ENCODE data around the gene NOS1AP. TPM values are rescaled to one million over a fixed set of nuclear protein-coding genes. Genes with fewer than 3 reads are reported as not detected.

Gene NOS1AP
- total RNA-seq, 1 donor from 2014 or later = 0.20 TPM

DNA sequence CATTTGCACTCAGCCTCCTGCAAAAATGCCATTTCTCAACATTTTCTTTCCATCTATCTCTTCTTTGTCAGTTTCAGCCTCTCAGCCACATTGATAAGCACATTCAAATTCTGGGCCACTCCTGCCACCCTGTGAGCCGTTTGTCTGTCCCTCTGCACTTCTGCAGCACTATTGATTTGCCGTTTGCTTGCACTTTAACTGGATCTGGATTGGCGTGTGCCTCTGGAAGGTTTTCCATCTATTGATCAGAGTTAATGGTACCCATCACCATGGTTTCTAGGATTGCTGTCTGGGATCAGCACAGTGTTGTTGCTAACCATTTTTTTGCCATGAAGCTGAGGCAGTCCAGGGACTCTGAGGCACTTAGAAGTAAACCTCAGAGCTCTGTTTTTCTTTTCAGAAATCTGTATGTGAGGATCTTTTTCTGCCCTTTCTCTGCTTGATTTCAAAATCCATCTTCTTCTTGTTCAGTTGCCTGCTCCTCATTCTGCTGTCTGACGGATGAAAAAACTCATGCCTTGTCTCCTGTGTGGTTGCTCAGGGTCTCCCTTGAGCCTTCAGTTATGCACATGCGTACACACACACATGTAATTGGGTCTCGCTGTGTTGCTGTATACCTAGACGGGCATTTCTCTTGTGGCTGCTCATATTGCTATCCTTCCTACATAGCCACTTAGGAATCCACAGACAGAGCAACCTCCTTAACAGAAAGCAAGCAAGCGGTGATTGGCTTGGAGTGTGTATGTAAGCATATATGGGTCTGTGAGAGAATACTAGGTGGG lies 67.9 kb downstream of the NOS1AP start:
- DNase-seq (ENCODE audit: low read depth in 2 of 2) = no peak

DNA sequence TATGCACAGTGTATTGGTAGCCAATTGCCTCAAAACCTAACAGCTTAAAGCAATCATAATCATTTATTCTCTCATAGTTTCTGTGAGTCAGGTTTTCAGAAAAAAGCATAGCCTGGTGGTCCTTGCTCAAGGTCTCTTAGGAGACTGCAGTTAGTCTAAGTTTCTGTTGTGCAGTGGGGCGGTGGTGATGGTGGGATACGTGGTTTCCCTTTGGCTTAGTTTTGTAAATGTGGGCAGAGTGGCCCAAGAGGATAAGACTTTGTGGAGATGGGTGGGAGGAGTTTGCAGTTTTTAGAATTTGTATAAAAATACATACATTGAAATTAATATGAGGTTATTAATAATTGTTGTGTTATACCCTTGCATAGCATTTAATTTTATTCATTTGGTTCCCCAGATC lies 68.6 kb downstream of the NOS1AP start:
- no peak for DNase-seq (ENCODE audit: low read depth in 2 of 2)

DNA sequence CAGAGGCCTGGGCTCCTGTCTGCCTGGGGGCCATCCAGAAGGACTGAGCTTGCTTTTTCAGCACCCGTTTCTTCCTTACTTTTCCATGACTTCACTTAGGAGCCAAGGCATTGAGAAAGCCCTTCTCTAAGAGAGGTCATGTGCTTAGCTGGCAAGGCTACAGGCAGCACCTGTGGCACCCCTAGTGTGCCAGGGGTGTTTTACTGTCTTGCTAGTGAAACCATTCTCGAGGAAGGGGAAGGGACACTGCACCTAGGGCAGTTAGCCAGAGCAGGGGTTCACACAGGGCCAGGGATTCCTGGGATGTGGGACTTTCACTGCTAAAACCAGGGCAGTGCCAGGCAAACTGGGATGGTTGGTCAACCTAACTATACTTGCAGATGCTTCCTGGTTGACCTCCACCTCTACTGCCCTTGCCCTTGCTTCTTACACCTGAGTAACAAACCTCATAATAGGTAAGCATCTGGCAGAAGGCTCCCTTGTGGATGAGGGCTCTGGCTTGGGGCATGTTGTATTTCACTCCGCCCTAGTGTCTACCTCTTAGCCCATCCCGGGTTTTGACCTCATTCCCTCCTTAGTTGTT lies 69.2 kb downstream of the NOS1AP start:
- DNase-seq (ENCODE audit: low read depth in 2 of 2) = no peak

DNA sequence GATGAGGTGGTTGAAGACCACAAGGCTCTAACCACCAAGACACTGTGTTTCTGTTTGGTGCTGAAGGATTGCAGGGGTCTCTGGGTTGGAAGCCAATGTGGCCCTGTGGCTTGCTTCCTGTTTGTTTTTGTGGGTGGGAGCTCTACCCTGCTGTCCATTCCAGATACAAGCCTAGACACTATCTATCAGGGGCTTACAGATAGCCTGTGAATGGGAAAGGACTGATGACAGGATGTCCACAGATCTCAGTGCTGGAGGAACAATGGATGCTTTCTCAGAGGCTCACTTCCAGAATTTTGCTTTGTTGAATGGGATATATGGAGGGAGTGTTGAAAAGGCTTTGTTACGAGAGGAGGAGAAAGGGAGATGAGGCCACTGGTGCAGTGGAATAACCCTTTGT lies 69.7 kb downstream of the NOS1AP start:
- DNase-seq (ENCODE audit: low read depth in 2 of 2) = no peak

DNA sequence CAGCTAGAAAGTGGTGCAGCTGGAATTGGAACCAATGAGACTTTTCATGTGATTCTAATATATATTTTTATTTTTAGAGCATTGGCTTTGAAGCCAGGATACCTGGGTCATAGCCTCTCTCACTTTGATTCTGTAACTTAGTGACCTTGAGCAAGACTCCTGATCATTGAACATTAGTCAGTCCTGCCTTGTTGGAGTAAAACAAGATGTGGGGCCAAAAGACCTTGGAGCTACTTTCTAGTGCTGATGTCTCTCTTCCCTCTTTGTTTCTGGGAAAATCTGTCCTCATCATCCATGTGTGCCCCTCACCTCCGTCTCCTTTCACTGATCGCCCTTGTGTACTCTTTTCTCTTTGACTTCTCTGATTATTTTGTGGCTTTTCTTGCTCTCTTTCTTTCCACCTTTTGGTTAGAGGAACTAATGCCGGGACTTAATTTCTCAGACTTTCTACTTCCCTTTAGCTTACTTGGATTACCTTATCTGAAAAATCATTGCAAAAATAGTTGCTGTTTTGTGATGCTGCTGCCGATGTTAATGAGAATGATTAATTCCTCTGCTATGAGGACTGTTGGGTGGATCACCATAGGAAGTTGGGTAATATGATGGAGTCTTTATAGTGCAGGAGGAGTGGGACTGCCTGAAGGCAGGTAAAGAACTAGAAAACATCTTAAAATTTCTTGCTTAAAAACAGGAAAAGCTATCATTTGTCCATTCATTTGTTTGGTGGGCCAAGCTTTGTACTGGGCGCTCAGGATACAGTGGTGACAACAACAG lies 72.0 kb downstream of the NOS1AP start:
- peak in 1 of 2 donors; percentile 16 for DNase-seq (ENCODE audit: low read depth in 2 of 2)

DNA sequence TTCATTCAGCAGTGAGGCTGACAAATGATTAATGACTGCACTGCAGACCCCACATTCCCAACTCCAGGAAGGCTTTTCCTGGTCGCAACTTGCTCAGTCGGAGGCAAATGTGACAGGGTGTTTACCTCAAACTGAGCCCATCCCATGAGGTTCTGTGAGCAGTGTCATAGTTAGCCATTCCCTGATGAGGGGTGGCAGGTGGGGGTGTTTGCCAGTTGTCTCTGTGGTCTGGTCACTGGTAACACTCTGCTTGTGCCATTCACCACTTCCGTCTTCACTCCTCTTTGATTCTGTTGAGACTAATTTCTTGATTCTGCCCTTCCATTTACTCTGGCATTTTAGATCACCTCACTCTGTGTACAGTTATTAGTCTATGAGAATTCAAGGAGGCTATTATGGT lies 73.5 kb downstream of the NOS1AP start:
- no peak for DNase-seq (ENCODE audit: low read depth in 2 of 2)

DNA sequence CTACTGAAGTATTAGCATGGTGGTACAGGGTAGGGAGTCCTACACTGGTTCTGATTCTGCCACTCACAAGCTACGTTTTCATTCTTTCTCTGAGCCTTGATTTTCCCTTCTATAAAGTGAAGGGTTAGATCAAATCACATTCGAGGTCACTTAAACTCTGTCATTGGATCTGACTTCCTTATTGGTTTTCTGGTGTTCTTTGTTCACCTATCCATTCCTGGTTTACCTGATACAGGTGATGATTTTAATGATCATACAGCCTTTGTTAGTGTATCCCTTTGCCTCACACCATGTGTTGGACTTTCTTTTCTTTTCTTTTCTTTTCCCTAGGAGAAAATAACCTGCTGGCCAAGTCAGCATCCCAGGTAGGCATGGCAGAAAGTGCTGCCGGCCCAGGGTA lies 74.8 kb downstream of the NOS1AP start:
- DNase-seq (ENCODE audit: low read depth in 2 of 2) = no peak

DNA sequence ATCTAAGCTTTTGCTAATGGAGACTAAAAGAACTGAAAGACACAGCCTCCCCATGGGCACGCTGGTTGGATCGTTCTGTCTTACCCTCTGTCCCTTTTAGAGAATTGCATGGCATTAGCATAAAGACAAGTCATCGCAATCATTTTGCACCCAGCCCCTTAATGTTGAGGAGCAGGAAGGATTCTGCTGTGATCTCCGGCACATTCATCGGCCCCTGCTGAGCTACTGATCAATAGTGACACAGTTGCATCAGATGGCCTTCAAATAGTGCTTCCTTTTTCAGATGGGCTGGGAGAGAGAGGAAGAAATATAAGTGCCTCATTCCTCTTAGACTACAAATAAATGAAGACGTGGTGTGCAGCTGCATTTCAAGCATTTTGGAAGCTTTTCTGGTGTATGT lies 75.4 kb downstream of the NOS1AP start:
- no peak for DNase-seq (ENCODE audit: low read depth in 2 of 2)

DNA sequence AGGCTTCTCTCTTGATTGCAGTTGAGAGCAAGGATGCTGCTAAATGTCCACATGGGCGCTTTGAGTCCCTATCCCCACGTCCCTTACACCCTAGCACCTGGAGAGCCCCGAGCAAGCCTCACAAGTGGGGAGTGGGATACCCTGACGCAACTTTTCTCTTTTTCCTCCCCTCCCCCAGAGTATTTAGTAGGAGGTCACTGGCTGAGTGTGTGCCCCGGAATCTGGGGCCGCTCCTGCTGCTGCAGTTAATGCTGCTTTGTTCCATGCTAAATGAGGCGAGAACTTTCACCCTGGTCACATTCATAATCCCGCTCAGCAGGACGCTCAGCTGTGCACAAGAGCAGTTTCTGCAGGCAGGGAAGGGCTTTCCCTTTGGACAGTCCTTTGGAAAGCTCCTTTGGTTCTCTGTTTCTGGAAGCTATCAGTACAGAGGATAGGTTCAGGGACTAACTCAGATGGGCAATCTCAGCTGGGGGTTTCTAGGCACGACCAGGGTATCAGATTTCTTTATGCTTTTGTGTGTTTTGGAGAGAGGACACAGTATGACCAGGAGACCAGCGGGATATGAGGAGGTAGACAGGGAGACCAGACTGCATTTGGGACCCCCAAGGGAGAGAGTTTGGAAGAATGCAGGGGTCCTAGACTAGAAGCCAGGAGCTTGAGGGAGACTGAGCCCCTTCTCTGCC lies 75.9 kb downstream of the NOS1AP start:
- no peak for DNase-seq (ENCODE audit: low read depth in 2 of 2)

DNA sequence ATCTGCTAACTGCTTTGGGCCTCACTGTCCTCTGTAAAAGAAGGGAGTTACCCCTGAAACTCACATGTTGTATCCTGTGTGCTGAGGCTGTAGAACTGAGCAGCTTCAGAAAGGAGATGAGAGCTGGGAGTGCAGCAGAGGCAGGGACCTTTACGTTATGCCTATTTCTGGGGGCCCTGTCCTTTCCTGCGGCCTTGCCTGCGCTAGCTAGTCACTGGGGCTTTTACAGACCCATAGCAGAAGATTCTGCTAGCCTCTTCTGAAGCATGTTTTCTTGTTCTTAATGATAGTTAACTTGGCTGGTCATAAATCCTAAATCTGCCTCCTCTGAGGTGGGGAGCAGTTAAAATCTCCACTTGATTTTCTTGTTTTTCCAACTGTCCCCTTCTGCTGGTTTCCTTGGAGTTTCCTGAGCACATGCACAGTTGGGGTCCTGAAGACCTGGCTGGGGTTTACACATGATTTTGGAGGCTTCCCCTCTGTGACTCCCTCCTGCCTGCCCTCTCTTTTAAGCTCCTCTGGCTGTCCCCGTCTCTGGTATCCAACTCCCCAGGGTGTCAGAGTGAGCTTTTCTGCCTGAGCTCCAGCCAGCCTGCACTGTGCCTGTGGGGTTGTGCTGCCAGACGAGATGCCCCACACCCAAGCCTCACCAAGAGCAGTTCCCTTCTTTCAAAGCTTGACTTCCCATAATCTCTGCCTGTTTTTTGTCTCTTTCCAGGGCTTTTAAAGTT lies 76.6 kb downstream of the NOS1AP start:
- no peak for DNase-seq (ENCODE audit: low read depth in 2 of 2)

DNA sequence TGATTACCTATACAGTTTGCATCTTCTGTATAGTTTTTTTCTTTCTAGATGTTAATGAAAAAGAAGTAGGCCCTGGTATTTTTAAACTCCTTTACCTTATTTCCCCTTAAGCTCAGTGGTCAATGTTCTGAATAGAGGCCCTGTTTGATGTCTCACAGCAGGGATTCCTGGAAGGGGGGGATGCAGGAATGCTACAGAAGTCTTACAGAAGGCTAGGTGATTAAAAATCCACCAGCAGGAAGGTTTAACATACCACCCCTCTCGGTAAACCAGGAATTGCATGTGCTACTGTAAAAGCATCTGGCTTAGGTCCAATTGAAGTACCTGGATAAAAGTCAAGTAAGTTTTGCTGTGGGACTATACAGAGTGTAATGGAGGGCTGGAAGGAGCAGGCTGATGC lies 78.3 kb downstream of the NOS1AP start:
- DNase-seq (ENCODE audit: low read depth in 2 of 2) = no peak

DNA sequence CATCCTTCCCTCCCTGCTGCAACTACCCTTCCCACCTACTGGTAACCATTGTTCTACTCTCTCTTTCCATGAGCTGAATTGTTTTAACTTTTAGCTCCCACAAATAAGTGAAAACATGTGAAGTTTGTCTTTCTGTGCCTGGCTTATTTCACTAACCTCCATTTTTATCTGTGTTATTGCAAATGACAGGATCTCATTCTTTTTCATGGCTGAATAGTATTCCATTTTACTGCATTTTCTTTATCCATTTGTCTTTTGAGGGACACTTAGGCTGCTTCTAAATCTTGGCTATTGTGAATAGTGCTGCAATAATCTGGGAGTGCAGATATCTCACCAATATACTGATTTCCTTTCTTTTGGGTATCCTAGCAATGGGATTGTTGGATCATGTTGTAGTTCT lies 80.6 kb downstream of the NOS1AP start:
- no peak for DNase-seq (ENCODE audit: low read depth in 2 of 2)

DNA sequence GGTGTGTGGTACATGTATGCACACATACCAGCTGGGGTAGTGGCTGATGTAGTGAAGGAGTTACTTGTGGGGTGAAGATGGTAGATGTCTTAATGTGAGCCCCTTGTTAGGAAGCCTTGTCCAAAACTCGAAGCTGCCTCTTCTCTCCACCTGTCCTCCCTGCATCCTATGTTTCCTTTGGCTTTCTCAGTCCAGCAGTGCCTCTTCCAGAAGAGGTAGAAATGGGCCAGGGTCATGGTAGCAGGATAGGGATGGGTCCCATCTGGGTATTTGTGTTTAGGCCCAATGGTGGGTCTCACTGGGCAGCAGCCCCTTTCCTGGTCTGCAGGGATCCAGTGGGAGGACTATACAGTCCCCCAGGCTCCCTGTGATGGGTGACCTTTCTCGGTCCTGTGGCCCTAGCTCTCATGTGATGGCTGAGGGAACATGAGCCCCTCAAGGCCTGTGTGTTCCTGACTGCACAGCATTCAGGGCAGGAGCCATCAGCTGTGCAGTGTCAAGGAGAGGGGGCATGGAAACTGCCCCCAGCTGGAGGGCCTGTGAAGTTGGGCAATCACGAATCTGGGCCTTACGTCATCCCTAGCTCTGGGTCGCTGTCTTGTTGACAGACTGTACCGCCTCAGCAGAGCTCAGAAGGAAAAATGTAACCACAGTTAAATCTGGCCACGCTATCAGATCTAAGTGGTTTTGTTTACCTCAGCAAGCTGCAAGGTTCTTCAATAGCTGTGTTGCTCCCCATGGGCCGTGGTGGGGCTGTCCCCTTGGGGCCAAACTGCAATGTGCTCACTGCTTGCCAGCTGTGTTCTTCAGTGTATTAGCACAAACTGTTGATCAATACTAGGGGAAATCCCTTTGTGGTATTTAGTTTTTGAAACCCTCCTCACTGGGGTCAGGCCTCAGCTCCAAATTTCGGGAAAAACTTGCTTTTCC lies 82.7 kb downstream of the NOS1AP start:
- no peak for DNase-seq (ENCODE audit: low read depth in 2 of 2)

DNA sequence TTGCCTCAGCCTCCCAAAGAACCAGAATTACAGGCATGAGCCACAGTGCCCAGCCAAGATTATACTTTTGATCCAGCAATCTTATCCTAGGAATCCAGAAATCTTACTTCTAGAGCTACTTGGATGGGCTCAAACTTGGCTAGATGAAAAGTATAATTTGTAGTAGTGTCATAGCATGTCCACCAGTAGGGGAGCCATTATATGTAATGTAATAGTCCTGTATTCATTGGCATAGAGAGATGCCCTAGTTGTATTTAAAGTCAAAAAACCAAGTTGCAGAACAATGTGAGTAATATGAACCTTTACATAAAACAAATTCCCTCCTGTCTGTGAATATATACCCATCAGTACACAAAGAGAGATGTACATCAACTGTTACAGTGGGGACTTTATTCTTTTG lies 83.9 kb downstream of the NOS1AP start:
- no peak for DNase-seq (ENCODE audit: low read depth in 2 of 2)

DNA sequence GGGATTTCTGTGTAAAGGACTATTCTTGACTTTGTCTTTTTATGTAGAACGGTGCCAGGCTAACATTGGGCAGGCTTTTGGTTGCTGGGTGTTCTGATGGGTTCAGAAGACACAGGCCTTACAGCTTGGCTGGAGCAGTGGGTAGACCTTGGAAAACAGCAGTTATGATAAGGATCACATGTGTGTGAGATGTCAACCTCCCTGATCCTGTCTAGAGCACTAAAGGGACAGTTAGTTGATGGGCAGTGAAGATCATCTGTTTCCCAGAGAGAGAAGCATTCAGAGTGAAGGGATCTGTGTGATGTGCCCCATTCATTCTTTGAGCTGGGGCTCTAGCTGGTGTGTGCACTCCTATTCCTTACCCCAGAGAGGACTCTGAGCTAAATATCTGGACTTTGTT lies 88.0 kb downstream of the NOS1AP start:
- DNase-seq (ENCODE audit: low read depth in 2 of 2) = no peak

DNA sequence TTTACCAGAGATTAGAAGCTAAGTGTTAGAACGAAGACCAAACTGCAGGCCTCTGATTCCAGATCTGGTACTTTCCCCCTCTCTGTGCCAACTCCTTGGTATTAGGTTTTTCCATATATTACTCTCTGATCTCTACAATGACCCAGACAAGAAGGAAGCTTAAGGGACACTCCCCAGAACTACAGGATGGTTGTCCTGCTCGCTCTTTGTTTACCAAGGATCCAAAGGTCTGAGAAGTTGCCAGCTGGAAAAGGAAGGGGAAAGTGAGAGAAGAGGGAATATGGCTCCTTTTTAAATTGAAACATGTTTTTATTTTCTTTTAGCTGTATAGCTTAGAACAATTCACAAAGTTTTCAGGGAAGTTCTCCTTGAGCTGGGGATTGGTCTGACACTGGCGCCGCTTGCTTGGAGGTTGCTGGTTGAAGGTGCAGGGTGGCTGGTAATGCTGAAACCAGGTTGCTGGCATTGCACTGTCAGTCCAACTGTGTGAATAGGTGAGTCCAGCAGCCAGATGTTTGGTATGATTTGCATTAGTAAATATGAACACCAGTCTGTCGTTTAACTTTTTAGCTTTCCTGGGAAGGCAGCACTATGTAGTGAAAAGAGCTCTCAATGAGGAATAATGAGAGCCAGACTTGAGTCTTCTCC lies 89.3 kb downstream of the NOS1AP start:
- no peak for DNase-seq (ENCODE audit: low read depth in 2 of 2)

DNA sequence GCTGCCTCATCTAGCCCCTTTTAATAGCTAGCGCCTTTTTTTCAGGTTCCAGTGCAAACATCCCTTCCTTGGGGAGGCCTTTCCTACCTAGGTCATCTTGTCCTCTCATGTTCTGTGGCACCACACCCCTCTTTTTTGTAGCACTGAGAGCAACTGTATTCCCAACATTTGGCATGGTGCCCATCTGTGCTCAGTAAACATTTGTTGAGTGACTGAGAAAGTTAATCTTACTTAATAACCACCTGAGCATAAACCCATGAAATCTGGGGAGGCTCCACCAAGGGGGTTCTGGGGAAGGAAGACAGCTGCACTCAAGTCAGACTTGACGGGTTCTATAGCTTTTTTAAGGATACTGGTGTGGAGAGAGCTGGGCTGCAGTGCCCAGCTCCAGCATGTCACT lies 90.0 kb downstream of the NOS1AP start:
- DNase-seq (ENCODE audit: low read depth in 2 of 2) = no peak

DNA sequence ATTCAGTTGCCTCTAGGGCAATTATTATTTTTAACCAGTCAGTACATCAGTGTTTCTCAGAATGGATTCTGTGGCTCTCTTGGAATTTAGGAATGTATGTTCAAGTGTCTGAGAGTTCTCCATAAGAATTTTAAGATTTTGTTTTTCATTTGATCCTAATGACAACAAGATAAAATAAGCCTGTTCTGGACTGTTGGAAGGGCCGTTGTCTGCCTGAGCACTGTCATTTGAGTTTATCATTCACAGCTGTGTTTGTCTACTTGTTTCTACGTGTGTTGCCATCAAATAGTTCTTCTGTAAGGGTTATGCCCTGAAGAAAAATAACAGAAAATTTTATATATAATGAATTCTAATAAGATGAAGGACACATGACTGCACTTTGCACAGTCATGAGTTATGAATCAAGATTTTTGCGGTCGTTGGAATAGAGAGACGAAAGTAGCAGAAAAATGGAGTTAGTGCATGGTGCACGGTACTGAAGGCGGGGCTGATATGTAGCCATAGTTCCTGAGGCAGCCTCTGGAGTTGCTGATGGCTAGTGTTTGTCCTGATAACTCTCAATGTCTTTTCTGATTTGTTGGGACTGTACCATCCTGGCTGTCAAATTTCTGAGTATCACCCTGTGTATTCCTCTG lies 92.5 kb downstream of the NOS1AP start:
- no peak for DNase-seq (ENCODE audit: low read depth in 2 of 2)

DNA sequence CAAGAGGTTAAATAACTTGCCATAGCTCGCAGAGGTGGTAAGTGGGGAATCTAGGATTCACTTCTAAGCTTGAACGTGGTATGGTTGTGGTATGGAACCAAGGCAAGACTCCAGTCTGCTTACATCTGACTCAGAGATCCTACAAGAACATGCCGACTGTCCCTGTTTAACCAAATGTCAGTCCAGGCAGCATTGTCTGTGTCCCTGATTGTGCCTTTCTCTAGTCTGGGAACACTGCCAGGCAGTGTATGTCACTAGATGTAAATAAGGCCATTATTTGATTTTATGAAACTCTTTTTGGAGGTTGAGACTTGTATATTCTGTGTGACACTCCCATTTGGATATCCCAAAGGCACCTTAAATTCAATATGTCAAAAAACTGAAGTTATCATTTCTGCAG lies 96.0 kb downstream of the NOS1AP start:
- DNase-seq (ENCODE audit: low read depth in 2 of 2) = no peak

All from lung microvascular endothelial cell (primary cell).